ENCODE results near the gene LRP5. TPM values are rescaled to one million over a fixed set of nuclear protein-coding genes. Genes with fewer than 3 reads are reported as not detected.
"Not testable (repeated sequence)": the region's sequence is repeated elsewhere in the genome, so short reads cannot be mapped to it uniquely, and the experiment has no call there.

The LRP5 gene
- polyA plus RNA-seq, 3 donors, result 30.4 to 55.7 (median 54.6) TPM

- DNase-seq (ENCODE audit: extremely low read depth in 1 of 11, low read depth in 9 of 11, low spot score in 4 of 11), result no peak
These were observed 127.1 kb downstream of the LRP5 start for GRCh38 chr11:68439355-68440065.

DNA sequence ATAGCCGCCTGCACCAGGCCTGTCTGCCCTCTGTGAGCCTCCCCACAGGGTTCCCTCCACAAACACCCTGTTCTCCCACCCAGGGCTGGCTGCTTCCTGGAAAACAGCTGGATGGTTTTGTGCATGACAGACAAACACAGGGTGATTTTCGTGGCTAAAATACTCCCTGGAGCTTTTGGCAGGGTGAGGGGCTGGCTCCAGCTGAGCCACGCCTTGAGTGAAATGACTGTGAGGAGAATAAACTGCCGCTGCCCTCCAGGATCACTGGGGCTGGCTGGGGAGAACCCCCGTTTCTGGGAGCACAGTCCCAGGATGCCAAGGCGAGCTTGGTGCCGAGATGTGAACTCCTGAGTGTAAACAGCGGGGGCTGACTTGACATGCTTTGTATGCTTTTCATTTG, 127.8 kb downstream of the LRP5 start:
- DNase-seq (ENCODE audit: extremely low read depth in 1 of 11, low read depth in 9 of 11, low spot score in 4 of 11), result no peak

DNA sequence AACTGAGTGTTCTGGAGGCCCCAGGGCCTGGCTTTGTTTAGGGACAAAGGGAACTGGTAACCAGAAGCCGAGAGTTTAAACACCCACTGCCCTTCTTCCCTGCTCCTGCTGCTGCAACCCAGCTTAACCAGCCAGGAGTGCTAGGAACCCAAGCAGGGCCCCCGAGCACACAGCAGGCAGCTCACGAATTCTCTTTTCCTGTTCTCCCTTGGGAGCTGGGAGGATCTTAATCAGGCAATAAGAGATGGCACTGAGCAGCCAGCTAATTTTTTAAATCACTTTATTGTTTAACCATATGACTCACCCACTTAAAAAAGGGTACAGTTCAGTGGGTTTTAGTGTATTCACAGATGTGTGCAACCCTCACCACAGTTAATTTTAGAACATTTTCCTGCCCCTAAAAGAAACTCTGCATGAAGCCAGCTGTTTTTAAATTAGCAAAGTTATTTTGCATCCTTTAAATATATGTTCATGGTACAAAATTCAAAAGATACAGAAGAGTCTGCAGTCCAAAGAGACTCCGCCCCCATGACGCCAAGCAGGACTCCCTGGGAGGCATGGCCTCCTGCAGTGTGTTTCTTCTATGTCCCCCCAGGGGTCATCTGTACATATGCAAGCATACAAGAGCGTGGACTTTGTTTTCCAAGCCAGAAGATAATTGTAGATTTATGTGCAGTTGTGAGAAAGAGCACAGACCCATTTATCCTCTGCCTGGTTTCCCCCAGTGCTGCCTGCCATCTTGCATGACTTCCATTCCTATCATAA, 129.3 kb downstream of the LRP5 start:
- no peak for DNase-seq (ENCODE audit: extremely low read depth in 1 of 11, low read depth in 9 of 11, low spot score in 4 of 11)

DNA sequence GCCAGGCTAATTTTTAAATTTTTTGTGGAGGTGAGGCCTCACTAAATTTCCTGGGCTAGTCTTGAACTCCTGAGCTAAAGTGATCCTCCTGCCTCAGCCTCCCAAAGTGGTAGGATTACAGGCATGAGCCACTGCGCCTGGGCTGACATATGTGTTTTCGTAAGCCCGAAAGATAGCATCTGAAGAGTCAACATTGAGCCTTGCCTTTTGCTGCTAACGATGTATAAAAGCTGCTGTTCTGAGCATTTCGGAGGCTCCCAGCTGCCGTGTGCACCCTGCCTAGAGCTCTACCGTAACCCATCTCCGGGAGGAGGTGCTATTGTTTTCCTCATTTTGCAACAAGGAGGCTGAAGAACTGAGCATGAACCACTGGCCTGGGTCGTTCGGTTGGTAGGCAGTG, 130.0 kb downstream of the LRP5 start:
- DNase-seq (ENCODE audit: extremely low read depth in 1 of 11, low read depth in 9 of 11, low spot score in 4 of 11), result no peak

GRCh38 chr11:68444566-68444965, 132.2 kb downstream of the LRP5 start:
- DNase-seq (ENCODE audit: extremely low read depth in 1 of 11, low read depth in 9 of 11, low spot score in 4 of 11), result no peak

- no peak for DNase-seq (ENCODE audit: extremely low read depth in 1 of 11, low read depth in 9 of 11, low spot score in 4 of 11)
These were observed 133.2 kb downstream of the LRP5 start for GRCh38 chr11:68445531-68446035.

DNA sequence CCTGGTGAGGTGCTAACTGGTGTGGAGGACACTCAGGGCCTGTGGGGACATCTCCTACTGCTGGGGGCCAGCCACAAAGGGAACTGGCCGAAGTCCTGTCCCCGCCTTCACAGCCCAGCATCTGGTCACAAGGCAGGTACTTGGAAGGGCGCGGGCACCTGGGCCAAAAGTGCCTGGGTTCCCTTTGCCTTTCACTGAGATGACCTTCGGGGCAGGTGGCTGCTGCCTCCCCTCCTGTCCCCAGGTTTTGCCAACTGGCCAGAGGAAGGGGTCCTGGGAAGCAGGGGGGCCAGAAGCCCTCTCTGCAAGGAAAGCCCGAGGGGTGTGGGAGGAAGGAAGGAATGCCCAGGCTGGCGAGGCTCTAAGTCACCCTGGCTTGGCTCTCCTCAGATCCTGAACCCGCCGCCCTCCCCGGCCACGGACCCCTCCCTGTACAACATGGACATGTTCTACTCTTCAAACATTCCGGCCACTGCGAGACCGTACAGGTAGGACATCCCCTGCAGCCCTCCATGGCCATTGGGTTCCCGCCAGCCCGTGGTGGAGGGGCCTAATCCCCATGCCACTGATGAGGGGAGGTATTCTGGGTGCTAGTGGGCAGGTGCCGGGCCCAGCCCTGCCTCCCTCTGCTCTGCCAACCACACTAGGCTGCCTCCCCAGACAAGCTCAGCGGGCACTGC, 133.8 kb downstream of the LRP5 start:
- DNase-seq (ENCODE audit: extremely low read depth in 1 of 11, low read depth in 9 of 11, low spot score in 4 of 11), result no peak

- DNase-seq (ENCODE audit: extremely low read depth in 1 of 11, low read depth in 9 of 11, low spot score in 4 of 11), result peak in 9 of 11 donors; percentile 35 to 62 (median 49)
These were observed 134.8 kb downstream of the LRP5 start for GRCh38 chr11:68447015-68447801.

- DNase-seq (ENCODE audit: extremely low read depth in 1 of 11, low read depth in 9 of 11, low spot score in 4 of 11), result not testable (repeated sequence)
These were observed 135.5 kb downstream of the LRP5 start for GRCh38 chr11:68447914-68448313.

DNA sequence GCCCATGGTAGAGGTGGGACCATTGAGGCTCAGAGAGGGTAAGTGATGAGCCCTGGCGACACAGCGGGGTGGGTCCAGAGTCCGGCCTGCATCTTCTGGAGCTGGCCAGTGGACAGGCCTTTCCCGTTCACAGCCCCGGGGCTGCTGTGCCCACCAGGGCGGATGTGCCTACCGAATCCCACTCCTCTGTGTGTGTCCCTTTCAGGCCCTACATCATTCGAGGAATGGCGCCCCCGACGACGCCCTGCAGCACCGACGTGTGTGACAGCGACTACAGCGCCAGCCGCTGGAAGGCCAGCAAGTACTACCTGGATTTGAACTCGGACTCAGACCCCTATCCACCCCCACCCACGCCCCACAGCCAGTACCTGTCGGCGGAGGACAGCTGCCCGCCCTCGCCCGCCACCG, 136.2 kb downstream of the LRP5 start:
- no peak for DNase-seq (ENCODE audit: extremely low read depth in 1 of 11, low read depth in 9 of 11, low spot score in 4 of 11)

DNA sequence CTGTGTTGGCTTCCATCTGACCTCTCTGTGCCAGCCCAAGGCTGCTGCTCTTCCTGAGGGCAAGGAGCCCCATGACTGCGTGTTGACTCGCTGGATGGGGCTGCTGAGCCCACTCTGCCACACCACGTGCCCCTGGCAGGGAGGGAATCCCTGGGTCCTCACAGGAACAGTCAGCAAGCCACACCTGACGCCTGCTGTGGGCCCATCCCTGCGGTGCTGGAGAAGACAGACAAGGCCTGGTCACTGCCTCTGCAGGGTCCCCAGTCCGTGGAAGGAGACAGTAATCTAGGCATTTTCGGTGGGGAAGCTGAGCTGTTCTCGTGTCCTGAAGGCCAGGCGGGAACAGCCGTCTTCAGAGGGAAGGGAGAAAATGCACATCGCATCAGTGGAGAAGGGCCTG, 137.6 kb downstream of the LRP5 start:
- no peak for DNase-seq (ENCODE audit: extremely low read depth in 1 of 11, low read depth in 9 of 11, low spot score in 4 of 11)

GRCh38 chr11:68450711-68451110, 138.3 kb downstream of the LRP5 start:
- DNase-seq (ENCODE audit: extremely low read depth in 1 of 11, low read depth in 9 of 11, low spot score in 4 of 11), result no peak

DNA sequence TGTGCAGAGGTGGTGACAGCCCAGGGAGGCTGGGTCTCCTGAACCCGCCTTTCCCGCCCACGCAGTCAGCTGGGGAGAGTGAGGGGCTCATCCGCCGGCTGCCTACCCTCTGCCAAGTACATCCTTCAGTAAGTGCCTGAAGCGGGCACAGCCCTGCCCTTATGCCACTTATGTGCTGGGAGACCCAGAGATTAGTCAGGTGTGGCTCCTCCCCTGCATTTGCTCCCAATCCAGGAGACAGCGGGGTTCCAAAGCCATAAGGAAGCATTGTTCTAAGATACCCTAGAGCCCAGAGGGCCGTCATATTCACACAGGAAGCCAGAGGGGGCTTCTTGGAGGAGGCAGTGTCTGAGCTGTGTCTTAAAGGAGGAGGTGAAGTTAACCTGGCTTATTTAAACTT, 142.4 kb downstream of the LRP5 start:
- no peak for DNase-seq (ENCODE audit: extremely low read depth in 1 of 11, low read depth in 9 of 11, low spot score in 4 of 11)

DNA sequence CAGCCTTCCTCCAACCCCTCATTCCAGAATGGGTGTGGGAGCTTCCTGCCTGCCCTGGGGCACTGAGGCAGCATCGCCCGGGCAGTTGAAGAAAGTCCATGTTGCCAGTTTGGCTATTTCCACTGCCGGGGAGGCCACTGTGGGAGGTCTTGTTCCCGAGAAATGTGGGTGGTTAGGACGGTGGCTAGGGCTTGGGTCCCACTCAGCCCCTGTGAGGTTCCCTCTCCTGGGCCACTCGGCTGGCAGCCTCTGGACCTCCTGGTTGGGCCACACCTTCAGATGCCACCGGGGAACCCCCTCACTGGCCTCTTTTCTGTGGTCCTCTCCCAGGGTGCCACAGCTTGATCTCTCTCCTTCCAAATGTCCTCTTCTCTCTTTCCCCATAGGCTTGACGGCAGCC, 143.1 kb downstream of the LRP5 start:
- DNase-seq (ENCODE audit: extremely low read depth in 1 of 11, low read depth in 9 of 11, low spot score in 4 of 11), result no peak

DNA sequence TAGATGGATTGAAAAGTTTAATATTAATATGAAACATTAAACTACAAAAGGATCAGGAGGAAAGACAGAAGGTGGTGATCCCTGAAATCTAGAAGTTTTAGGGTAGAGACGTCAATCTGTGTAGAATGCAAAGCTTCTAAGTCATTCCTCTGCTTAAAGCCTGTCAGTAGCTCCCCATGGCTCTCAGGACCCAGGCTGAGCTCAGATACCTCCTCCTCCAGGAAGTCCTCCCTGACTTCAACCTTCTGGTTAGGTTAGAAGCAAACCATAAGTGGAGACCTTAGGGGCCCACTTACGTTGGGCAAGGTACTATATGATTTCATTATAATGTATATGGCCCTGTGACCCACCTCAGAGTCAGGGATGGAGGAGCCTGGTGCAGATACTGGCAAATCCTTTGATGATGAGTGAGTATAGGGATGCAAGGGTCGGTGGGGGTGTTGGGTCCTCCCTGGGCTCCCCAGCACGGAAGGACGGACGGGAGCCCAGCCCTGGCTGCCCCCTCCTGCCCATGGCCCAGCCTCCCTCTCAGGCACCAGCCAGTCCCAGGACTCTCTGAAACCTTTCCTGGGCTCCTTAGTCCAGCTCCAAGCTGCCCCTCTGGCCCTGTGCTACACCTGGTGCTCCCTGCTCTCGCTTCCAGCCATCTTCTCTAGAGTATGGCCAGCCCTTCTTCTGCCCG, 145.0 kb downstream of the LRP5 start:
- DNase-seq (ENCODE audit: extremely low read depth in 1 of 11, low read depth in 9 of 11, low spot score in 4 of 11), result no peak

DNA sequence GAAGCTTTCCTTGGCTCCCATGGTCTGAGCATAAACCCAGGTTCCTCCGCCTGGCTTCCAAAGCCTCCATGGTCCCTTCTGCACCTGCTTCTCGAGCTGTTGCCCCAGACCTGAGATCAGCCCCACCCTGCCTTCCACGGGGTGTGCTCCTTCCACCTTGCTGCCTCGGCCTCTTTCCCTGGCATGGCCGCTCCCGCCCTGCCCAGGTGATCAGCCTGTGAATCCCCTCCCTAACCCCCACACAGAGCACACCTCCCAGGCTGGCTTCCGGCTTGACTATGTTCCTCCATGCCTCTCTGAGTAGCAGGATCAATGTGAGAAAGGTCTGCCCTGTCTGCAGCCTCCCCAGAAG, 145.5 kb downstream of the LRP5 start:
- DNase-seq (ENCODE audit: extremely low read depth in 1 of 11, low read depth in 9 of 11, low spot score in 4 of 11), result no peak

DNA sequence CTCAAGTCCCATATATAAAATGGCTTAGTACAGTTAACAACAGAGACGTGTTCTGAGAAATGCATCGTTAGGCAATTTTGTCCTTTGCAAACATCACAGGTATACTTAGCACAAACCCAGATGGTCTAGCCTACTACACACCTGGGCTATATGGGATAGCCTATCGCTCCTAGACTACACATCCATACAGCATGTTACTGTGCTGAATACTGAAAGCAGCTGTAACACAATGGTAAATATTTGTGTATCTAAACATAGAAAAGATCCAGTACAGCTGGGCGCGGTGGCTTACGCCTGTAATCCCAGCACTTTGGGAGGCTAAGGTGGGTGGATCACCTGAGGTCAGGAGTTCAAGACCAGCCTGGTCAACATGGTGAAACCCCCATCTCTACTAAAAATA, 145.9 kb downstream of the LRP5 start:
- DNase-seq (ENCODE audit: extremely low read depth in 1 of 11, low read depth in 9 of 11, low spot score in 4 of 11), result not testable (repeated sequence)

DNA sequence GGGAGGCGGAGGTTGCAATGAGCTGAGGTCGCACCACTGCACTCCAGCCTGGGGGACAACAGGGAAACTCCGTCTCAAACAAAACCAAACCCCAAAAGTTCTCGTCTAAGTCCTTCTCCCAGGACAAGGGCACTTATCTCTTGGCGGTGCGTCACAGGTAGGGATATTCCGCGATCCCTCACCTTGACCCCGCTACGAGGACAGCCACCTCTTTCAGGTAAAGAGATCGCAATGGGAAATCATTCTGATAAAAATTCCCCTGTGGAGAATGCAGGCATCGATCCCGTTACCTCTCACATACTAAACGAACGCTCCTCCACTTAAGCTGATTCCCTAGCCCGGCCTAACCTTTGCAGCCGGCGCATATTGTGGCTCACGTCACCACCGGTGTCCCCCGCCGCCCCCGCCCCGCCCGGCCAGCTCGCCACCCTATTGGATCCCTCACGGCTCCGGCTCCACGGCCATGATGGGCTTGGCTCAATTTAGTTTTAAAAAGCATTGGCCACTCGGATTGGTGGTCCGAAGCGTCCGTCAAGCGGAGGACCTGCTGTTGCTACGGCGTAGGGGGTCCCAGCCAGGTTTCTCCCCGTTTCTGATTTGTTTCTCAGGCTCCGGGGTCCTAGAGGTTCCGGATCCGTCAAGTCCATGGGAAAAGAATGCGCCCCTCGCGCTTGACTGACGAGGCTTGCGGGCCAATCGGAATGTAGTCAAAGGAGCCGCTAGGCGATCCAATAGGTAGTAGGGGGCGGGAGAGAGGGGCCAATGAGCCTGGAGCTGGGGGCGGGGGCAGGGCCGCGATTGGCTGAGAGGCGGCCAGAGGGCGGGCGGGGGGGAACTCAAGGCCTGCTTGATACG, 147.7 kb downstream of the LRP5 start:
- peak; percentile 98 to 100 (median 100) for DNase-seq (ENCODE audit: extremely low read depth in 1 of 11, low read depth in 9 of 11, low spot score in 4 of 11)

All from renal cortex interstitium (tissue), 11 donors.